GM18526 (cell line): Measurements from ENCODE around the gene WT1.

Experiments
- POLR2A ChIP-seq: IDR thresholded peaks from 3 replicates; pipeline ENCODE4 v1.6.1; 2011; ENCODE audit not compliant: insufficient read length; ENCODE audit errors: extremely low read depth

The WT1 gene

GRCh38 chr11:32435511-32435941 is at the start of gene WT1:
TSS of gene WT1 (minus strand) at chr11:32435539.
- no peak for TF ChIP-seq POLR2A

- TF ChIP-seq POLR2A: no peak
Measured at GRCh38 chr11:32479291-32479690, 44.0 kb upstream of the WT1 start.

GRCh38 chr11:32478277-32478731 is 43.0 kb upstream of the WT1 start:
- TF ChIP-seq POLR2A: no peak

- TF ChIP-seq POLR2A: no peak
Measured at GRCh38 chr11:32473282-32473909, 38.1 kb upstream of the WT1 start.

- TF ChIP-seq POLR2A: no peak
Measured at GRCh38 chr11:32472226-32472625, 36.9 kb upstream of the WT1 start.

- no peak for TF ChIP-seq POLR2A
Measured at GRCh38 chr11:32469791-32470190, 34.5 kb upstream of the WT1 start.

- no peak for TF ChIP-seq POLR2A
Measured at GRCh38 chr11:32466279-32466915, 31.1 kb upstream of the WT1 start.

- TF ChIP-seq POLR2A: no peak
Measured at GRCh38 chr11:32464078-32464477, 28.7 kb upstream of the WT1 start.

- TF ChIP-seq POLR2A: no peak
Measured at GRCh38 chr11:32462011-32462690, 26.8 kb upstream of the WT1 start.

GRCh38 chr11:32456864-32457263 is 21.5 kb upstream of the WT1 start:
- TF ChIP-seq POLR2A: no peak

- TF ChIP-seq POLR2A: no peak
Measured at GRCh38 chr11:32454993-32455392, 19.7 kb upstream of the WT1 start.

- TF ChIP-seq POLR2A: no peak
Measured at GRCh38 chr11:32451808-32452207, 16.5 kb upstream of the WT1 start.

- no peak for TF ChIP-seq POLR2A
Measured at GRCh38 chr11:32450372-32450771, 15.0 kb upstream of the WT1 start.

GRCh38 chr11:32448232-32448631 is 12.9 kb upstream of the WT1 start:
- TF ChIP-seq POLR2A: no peak

- TF ChIP-seq POLR2A: no peak
Measured at GRCh38 chr11:32447252-32447651, 11.9 kb upstream of the WT1 start.

GRCh38 chr11:32446227-32446626 is 10.9 kb upstream of the WT1 start:
- TF ChIP-seq POLR2A: no peak

GRCh38 chr11:32444186-32444585 is 8.8 kb upstream of the WT1 start:
- no peak for TF ChIP-seq POLR2A

GRCh38 chr11:32440916-32441315 is 5.6 kb upstream of the WT1 start:
- no peak for TF ChIP-seq POLR2A
